ENCODE results near the gene PXT1.
"Not testable (repeated sequence)": the region's sequence is repeated elsewhere in the genome, so short reads cannot be mapped to it uniquely, and the experiment has no call there.

The PXT1 gene

GRCh38 chr6:36371211-36371610 lies 71.4 kb downstream of the PXT1 start:
- no peak for DNase-seq (ENCODE audit: extremely low read depth in 1 of 2, low read depth in 1 of 2)

GRCh38 chr6:36370638-36371037 lies 72.0 kb downstream of the PXT1 start:
- DNase-seq (ENCODE audit: extremely low read depth in 1 of 2, low read depth in 1 of 2) = no peak

DNA sequence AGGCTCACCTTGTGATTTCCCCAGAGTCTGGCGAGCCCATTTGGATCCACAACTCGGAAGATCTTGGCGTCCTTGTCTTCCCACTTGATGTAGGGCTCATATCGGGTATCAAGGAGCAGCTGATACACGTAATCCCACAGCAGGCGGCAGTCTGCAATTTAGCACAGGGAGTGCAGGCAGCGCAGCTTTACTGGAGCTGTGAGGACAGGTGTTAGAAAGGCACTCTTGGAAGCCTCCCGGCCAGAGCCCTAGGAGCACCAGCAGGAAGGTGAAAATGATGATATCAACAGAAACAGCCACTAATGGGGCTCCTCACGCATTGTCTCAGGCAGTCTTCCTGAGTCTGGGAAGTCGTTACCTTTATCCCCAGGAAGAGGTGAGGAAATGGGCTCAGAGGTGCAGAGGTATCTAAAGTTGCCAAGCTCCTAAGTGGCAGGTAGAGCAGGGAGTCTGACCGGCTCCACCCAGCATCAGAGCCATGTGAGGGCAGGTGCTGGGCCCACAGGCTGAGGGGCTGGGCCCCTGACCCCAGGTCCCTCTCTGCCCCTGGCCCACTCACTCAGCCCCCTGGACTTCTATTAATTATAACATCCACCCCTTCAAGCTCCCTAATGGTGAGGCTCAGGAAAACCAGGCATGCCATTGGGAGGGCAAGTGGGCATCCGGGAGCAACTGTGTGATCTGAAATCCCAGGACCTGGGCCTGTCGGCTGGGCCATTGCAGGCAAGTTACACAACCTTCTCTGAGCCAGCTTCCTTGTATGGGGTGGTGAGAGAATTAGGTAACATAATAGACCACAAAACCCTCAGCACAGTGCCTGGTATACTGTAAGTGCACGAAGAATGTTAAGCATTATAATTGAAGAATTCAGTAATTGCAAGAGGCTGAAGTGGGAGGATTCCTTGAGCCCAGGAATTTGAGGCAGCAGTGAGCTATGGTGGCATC lies 73.5 kb downstream of the PXT1 start:
- no peak for DNase-seq (ENCODE audit: extremely low read depth in 1 of 2, low read depth in 1 of 2)

DNA sequence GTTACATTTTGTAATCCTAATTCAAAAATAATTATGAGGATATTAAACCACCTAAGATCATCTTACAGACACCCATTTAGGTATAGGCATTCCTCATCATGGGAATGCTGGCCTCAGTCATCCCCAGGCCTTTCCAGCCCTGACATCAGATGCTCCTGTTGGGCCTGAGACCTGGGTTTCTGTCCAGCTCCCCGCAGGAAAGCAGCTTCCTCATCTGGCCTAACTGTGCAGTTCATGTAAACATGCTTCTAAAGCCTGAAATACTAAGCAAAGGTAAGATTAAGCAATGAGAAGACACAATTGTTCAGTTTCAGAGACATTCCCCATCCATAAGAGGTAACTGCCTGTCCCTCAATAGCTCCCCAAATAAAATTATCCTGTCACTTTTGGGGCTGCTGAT lies 74.2 kb downstream of the PXT1 start:
- DNase-seq (ENCODE audit: extremely low read depth in 1 of 2, low read depth in 1 of 2) = no peak

DNA sequence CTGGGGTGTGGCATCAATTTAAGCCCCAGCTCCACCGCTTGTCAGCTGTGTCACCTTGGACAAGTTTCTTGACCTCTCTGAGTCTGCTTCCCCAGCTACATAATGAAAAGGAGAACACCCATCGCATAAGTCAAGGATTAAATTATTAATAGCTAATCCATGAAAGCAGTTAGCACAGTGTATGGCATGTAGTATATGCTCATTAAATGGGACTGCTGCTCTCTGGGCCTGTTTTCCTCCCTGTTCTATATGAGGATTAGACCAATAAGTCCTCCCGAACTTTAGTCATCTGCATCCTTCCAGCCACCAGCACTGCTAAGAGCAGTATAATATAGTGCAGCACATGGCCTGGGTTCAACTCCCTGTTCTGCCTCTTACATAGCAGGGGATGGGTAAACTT lies 74.9 kb downstream of the PXT1 start:
- no peak for DNase-seq (ENCODE audit: extremely low read depth in 1 of 2, low read depth in 1 of 2)

DNA sequence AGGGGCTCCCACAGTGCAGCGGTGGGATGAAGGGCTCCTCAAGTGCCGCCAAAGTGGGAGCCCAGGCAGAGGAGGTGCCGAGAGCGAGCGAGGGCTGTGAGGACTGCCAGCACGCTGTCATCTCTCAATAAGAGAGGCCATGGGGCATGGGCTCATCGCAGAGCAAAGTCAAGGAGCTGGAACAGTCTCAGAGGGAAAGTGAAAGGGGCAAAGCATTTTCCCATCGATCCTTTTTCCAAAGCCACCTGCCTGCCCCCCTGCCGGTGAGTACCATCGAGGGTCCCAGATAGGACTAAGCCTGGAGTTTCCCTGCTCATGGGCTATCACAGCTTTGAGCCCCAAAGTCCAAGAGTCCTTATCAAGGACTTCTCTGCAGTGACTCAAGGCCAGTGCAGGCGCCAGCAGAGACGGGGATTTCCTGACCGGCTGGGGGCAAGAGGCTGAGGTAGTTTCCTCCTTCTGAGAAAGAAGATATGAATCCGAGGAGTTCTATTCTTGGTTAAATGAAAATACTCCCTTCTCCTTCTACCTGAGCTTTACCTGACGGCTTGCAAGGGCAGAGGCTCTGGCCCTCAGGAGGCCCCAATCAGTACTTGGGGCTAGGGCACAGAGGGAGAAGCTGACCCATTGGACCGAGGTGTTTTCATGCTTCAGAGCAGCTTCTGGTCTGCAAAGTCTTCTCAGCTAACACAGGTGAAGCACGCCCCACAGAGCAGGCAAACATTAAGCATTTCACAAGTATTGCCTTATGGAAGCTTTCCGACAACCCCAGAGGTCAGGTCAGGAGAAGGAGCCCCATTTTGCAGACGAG lies 77.8 kb downstream of the PXT1 start:
- no peak for DNase-seq (ENCODE audit: extremely low read depth in 1 of 2, low read depth in 1 of 2)

- DNase-seq (ENCODE audit: extremely low read depth in 1 of 2, low read depth in 1 of 2) = not testable (repeated sequence)
Measured at GRCh38 chr6:36364061-36364635, 78.5 kb downstream of the PXT1 start.

- DNase-seq (ENCODE audit: extremely low read depth in 1 of 2, low read depth in 1 of 2) = not testable (repeated sequence)
Measured at GRCh38 chr6:36363371-36363752, 79.3 kb downstream of the PXT1 start.

DNA sequence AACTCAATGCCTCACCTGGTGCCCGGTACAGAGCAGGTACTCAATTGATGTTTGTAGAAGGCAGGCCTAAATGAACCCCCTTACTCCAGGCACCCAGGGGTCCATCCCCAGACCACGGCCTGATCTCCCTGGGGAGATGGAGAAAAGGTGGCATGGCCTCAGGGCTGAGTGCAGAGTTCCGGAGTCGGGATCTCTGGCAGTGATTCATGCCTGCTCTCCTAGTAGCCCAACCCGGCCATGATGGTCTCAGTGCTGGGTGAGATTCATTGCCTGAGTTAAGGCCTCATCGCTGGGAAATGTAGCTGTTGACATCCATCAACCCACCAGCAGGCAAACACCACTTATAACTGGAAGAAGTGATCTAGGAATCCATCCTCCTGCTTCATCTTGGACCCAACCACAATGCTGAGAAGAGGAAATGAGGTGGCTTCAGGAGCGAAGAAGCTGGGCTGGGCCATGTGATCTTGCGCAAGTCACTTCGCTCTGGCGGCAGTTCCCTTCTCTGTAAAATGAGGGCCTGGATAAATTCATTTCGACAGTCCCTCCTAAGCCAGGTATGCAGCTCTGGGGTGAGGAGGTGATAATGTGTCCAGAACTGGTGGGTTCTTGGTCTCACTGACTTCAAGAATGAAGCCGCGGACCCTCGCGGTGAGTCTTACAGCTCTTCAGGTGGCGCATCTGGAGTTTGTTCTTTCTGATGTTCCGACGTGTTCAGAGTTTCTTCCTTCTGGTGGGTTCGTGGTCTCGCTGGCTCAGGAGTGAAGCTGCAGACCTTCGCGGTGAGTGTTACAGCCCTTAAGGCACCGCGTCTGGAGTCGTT lies 79.9 kb downstream of the PXT1 start:
- DNase-seq (ENCODE audit: extremely low read depth in 1 of 2, low read depth in 1 of 2) = no peak

- no peak for DNase-seq (ENCODE audit: extremely low read depth in 1 of 2, low read depth in 1 of 2)
Measured at GRCh38 chr6:36361071-36361470, 81.6 kb downstream of the PXT1 start.

GRCh38 chr6:36360241-36361054 lies 82.2 kb downstream of the PXT1 start:
- peak; percentile 11 to 44 for DNase-seq (ENCODE audit: extremely low read depth in 1 of 2, low read depth in 1 of 2)

GRCh38 chr6:36358226-36358915 lies 84.3 kb downstream of the PXT1 start:
- DNase-seq (ENCODE audit: extremely low read depth in 1 of 2, low read depth in 1 of 2) = no peak

- no peak for DNase-seq (ENCODE audit: extremely low read depth in 1 of 2, low read depth in 1 of 2)
Measured at GRCh38 chr6:36357872-36358225, 84.8 kb downstream of the PXT1 start.

GRCh38 chr6:36355819-36356218 lies 86.8 kb downstream of the PXT1 start:
- DNase-seq (ENCODE audit: extremely low read depth in 1 of 2, low read depth in 1 of 2) = no peak

DNA sequence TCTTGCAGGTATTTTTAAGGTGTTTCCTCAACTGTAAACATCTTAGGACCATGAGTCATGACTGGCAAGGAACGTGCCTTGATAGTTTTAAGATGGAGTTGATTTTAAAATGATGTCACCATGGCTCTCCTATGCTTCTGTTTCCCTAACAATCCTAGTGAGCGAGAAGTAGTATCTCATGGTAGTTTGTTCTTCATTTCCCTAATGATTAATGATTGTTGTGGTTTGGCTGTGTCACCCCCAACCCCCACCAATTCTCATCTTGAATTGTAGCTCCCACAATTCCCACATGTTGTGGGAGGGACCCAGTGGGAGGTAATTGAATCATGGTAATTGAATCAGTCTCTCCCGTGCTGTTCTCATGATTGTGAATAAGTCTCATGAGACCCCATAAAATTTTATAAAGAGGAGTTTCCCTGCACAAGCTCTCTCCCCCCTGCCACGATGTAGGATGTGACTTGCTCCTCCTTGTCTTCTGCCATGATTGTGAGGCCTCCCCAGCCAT lies 89.2 kb downstream of the PXT1 start:
- no peak for DNase-seq (ENCODE audit: extremely low read depth in 1 of 2, low read depth in 1 of 2)

DNA sequence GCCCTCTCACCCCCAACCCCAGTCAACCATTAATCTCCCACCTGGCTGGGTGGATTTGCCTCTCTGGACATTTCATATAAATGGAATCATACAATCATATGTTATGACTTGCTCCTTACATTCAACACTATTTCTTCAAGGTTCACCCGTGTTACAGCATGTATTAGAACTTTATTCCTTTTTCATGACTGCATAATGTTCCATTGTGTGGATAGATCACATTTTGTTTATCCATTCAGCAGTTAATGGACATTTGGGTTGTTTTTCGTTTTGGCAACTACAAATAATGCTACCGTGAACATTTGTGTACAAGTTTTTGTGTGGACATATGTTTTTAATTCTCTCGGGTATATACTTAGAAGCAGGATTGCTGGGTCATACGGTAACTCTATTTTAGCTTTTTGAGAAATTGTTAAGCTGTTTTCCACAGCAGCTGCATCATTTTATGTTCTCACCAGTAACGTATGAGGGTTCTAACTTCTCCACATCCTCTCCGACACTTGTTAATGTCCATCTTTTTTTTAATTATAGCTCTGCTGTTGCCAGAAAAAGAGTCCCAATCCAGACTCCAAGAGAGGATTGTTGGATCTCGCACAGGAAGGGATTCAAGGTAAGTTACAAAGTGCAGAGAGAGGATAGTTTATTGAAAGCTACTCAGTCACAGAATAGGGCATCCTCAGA lies 90.0 kb downstream of the PXT1 start:
- DNase-seq (ENCODE audit: extremely low read depth in 1 of 2, low read depth in 1 of 2) = no peak

GRCh38 chr6:36350681-36351571 lies 91.7 kb downstream of the PXT1 start:
- no peak for DNase-seq (ENCODE audit: extremely low read depth in 1 of 2, low read depth in 1 of 2)

- no peak for DNase-seq (ENCODE audit: extremely low read depth in 1 of 2, low read depth in 1 of 2)
Measured at GRCh38 chr6:36350082-36350481, 92.6 kb downstream of the PXT1 start.
